ENCODE measurements around the gene MPND. TPM values are rescaled to one million over a fixed set of nuclear protein-coding genes. Genes with fewer than 3 reads are reported as not detected.
A peak's percentile ranks its signal among the peaks of the same experiment; 100 is the strongest.

The MPND gene
- polyA plus RNA-seq, 2 donors = 13.5 to 15.5 TPM

DNA sequence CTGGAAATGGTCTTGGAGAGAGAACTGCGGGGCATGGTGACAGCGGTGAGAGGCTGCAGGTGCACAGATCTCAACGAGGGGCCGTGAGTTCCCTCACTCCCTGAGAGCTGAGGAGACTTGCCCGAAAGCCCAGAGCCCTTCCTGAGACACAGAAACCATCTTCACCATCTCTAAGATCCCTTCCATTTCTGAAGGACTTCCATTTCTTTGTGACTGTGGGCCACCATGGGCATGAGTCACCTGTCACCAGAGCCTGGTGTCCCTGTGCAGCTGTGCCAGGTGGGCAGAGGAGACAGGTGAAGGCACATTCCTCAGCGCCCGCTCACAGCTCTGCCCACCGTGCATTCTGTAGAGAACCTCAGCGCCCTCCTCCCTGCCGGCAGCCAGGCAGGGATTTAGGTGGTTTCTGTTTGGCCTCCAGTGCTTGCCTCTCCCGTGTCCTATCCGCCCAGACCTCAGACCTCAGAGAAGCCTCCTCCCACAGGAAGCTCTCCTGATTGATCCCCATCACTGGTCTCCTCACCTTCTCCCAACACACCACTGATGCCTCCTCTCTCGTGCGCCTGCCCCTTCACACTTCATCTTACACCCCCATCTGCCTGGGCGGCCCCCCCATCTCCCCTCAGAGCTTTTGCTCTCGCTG lies 32.8 kb downstream of the MPND start:
- Histone ChIP-seq H3K9me3 (ENCODE audit: control insufficient read depth in 2 of 2, insufficient read depth in 1 of 2, low read depth in 1 of 2, low read length in 1 of 2) (no peaks in the 10 kb centered on the region), H3K4me1 (ENCODE audit: control insufficient read depth in 2 of 2, insufficient read depth in 2 of 2, low read length in 1 of 2) (peaks cover 43 to 72% of the 10 kb centered on the region in 2 donors), H3K4me3 (ENCODE audit: low read depth in 1 of 2, low read length in 2 of 2) (peak overlapping the region in 1 of 2 donors; percentile 8), H3K36me3 (ENCODE audit: control insufficient read depth in 2 of 2, insufficient read depth in 2 of 2, low read length in 1 of 2) (peaks cover 0 to 11% of the 10 kb centered on the region in 2 donors), H3K27me3 (ENCODE audit: control insufficient read depth in 1 of 2, insufficient read depth in 2 of 2, low read length in 2 of 2) (no peaks in the 10 kb centered on the region), H3K27ac (ENCODE audit: low read depth in 2 of 2, low read length in 1 of 2) (peak overlapping the region; percentile 95 to 97)
- 59 to 62% methylated on average over 16 of the region's 16 CpGs for WGBS, 2 donors

GRCh38 chr19:4376671-4376990 lies 33.3 kb downstream of the MPND start:
- H3K36me3 ChIP-seq (ENCODE audit: control insufficient read depth in 2 of 2, insufficient read depth in 2 of 2, low read length in 1 of 2) = peaks cover 0 to 11% of the 10 kb centered on the region in 2 donors
- H3K4me1 ChIP-seq (ENCODE audit: control insufficient read depth in 2 of 2, insufficient read depth in 2 of 2, low read length in 1 of 2) = peaks cover 38 to 73% of the 10 kb centered on the region in 2 donors
- H3K27ac ChIP-seq (ENCODE audit: low read depth in 2 of 2, low read length in 1 of 2) = peak overlapping the region; percentile 95 to 97
- no peaks in the 10 kb centered on the region for H3K27me3 ChIP-seq (ENCODE audit: control insufficient read depth in 1 of 2, insufficient read depth in 2 of 2, low read length in 2 of 2)
- peak overlapping the region in 1 of 2 donors; percentile 8 for H3K4me3 ChIP-seq (ENCODE audit: low read depth in 1 of 2, low read length in 2 of 2)
- 59 to 63% methylated on average over 10 of the region's 10 CpGs for WGBS, 2 donors
- H3K9me3 ChIP-seq (ENCODE audit: control insufficient read depth in 2 of 2, insufficient read depth in 1 of 2, low read depth in 1 of 2, low read length in 1 of 2) = no peaks in the 10 kb centered on the region

GRCh38 chr19:4376991-4377781 lies 33.8 kb downstream of the MPND start:
- Histone ChIP-seq H3K36me3 (ENCODE audit: control insufficient read depth in 2 of 2, insufficient read depth in 2 of 2, low read length in 1 of 2) (peaks cover 0 to 8% of the 10 kb centered on the region in 2 donors), H3K9me3 (ENCODE audit: control insufficient read depth in 2 of 2, insufficient read depth in 1 of 2, low read depth in 1 of 2, low read length in 1 of 2) (no peaks in the 10 kb centered on the region), H3K27me3 (ENCODE audit: control insufficient read depth in 1 of 2, insufficient read depth in 2 of 2, low read length in 2 of 2) (no peaks in the 10 kb centered on the region), H3K27ac (ENCODE audit: low read depth in 2 of 2, low read length in 1 of 2) (peak overlapping the region; percentile 95 to 97), H3K4me1 (ENCODE audit: control insufficient read depth in 2 of 2, insufficient read depth in 2 of 2, low read length in 1 of 2) (peaks cover 38 to 70% of the 10 kb centered on the region in 2 donors), H3K4me3 (ENCODE audit: low read depth in 1 of 2, low read length in 2 of 2) (peak overlapping the region; percentile 20 to 35)
- WGBS, 2 donors = 56 to 57% methylated on average over 23 of the region's 23 CpGs

- Histone ChIP-seq H3K4me1 (ENCODE audit: control insufficient read depth in 2 of 2, insufficient read depth in 2 of 2, low read length in 1 of 2) (peaks cover 37 to 57% of the 10 kb centered on the region in 2 donors), H3K27me3 (ENCODE audit: control insufficient read depth in 1 of 2, insufficient read depth in 2 of 2, low read length in 2 of 2) (no peaks in the 10 kb centered on the region), H3K27ac (ENCODE audit: low read depth in 2 of 2, low read length in 1 of 2) (peak overlapping the region; percentile 95), H3K9me3 (ENCODE audit: control insufficient read depth in 2 of 2, insufficient read depth in 1 of 2, low read depth in 1 of 2, low read length in 1 of 2) (no peaks in the 10 kb centered on the region), H3K36me3 (ENCODE audit: control insufficient read depth in 2 of 2, insufficient read depth in 2 of 2, low read length in 1 of 2) (peaks cover 0 to 14% of the 10 kb centered on the region in 2 donors), H3K4me3 (ENCODE audit: low read depth in 1 of 2, low read length in 2 of 2) (peak overlapping the region; percentile 7 to 15)
- WGBS, 2 donors = 68 to 74% methylated on average over 11 of the region's 11 CpGs
These were observed 35.5 kb downstream of the MPND start for GRCh38 chr19:4378886-4379285.

DNA sequence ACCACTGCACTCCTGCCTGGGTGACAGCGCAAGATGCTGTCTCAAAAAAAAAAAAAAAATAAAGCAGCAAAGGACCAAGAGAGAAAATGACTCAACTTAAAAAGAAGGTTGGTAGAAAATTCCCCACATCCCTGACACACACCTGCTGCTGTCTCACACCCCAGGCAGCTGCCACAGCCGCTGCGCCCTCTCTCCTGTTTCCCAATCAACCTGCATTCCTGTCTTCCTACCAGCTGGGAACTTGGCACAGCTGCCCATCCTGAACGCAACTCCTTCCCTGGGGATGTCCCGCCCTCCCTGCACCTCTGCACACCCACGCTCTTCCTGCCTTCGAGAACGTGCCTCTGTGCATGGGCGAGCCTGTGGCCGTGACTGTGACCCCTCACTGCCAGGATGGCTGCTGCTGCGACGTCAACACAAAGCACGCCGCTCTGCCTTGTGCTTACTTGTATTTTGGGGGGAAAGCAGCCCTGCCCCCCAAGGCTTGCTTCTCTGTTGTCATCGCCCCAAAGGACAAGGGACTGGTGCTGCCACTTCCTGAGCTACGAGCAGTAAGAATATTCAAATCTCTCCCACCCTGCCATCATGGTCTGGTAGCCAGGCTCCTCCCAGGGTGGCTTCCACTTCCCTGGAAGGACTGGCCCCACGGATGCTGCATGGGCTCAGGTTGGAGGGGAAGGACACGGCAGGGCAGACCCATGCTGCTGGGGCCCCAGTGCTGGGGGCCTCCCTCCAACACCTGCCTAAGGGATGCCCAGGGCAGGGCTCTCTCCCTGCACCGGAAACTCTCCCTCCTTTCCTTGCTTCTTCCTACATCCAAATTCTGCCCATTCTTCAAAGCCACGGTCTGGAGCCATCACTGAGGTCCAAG lies 36.3 kb downstream of the MPND start:
- Histone ChIP-seq H3K9me3 (ENCODE audit: control insufficient read depth in 2 of 2, insufficient read depth in 1 of 2, low read depth in 1 of 2, low read length in 1 of 2) (no peaks in the 10 kb centered on the region), H3K27me3 (ENCODE audit: control insufficient read depth in 1 of 2, insufficient read depth in 2 of 2, low read length in 2 of 2) (no peaks in the 10 kb centered on the region), H3K4me3 (ENCODE audit: low read depth in 1 of 2, low read length in 2 of 2) (peak overlapping the region; percentile 7 to 27), H3K4me1 (ENCODE audit: control insufficient read depth in 2 of 2, insufficient read depth in 2 of 2, low read length in 1 of 2) (peaks cover 31 to 52% of the 10 kb centered on the region in 2 donors), H3K27ac (ENCODE audit: low read depth in 2 of 2, low read length in 1 of 2) (peak overlapping the region; percentile 95), H3K36me3 (ENCODE audit: control insufficient read depth in 2 of 2, insufficient read depth in 2 of 2, low read length in 1 of 2) (peaks cover 0 to 20% of the 10 kb centered on the region in 2 donors)
- 27 to 34% methylated on average over 19 of the region's 20 CpGs for WGBS, 2 donors

- 16 to 44% methylated on average over 17 of the region's 17 CpGs for WGBS, 2 donors
- Histone ChIP-seq H3K4me3 (ENCODE audit: low read depth in 1 of 2, low read length in 2 of 2) (peak overlapping the region; percentile 13 to 27), H3K36me3 (ENCODE audit: control insufficient read depth in 2 of 2, insufficient read depth in 2 of 2, low read length in 1 of 2) (peaks cover 0 to 24% of the 10 kb centered on the region in 2 donors), H3K27ac (ENCODE audit: low read depth in 2 of 2, low read length in 1 of 2) (peak overlapping the region; percentile 95), H3K4me1 (ENCODE audit: control insufficient read depth in 2 of 2, insufficient read depth in 2 of 2, low read length in 1 of 2) (peaks cover 24 to 46% of the 10 kb centered on the region in 2 donors), H3K9me3 (ENCODE audit: control insufficient read depth in 2 of 2, insufficient read depth in 1 of 2, low read depth in 1 of 2, low read length in 1 of 2) (no peaks in the 10 kb centered on the region), H3K27me3 (ENCODE audit: control insufficient read depth in 1 of 2, insufficient read depth in 2 of 2, low read length in 2 of 2) (no peaks in the 10 kb centered on the region)
These were observed 36.9 kb downstream of the MPND start for GRCh38 chr19:4380254-4380727.

GRCh38 chr19:4385291-4386040 lies 42.1 kb downstream of the MPND start:
- Histone ChIP-seq H3K4me1 (ENCODE audit: control insufficient read depth in 2 of 2, insufficient read depth in 2 of 2, low read length in 1 of 2) (peaks cover 18 to 29% of the 10 kb centered on the region in 2 donors), H3K27me3 (ENCODE audit: control insufficient read depth in 1 of 2, insufficient read depth in 2 of 2, low read length in 2 of 2) (no peaks in the 10 kb centered on the region), H3K27ac (ENCODE audit: low read depth in 2 of 2, low read length in 1 of 2) (peak overlapping the region in 1 of 2 donors; percentile 8), H3K4me3 (ENCODE audit: low read depth in 1 of 2, low read length in 2 of 2) (no peak overlapping the region), H3K36me3 (ENCODE audit: control insufficient read depth in 2 of 2, insufficient read depth in 2 of 2, low read length in 1 of 2) (peaks cover 0 to 34% of the 10 kb centered on the region in 2 donors), H3K9me3 (ENCODE audit: control insufficient read depth in 2 of 2, insufficient read depth in 1 of 2, low read depth in 1 of 2, low read length in 1 of 2) (no peaks in the 10 kb centered on the region)
- 77 to 85% methylated on average over 15 of the region's 15 CpGs for WGBS, 2 donors

GRCh38 chr19:4386041-4386782 lies 42.9 kb downstream of the MPND start:
- Histone ChIP-seq H3K4me1 (ENCODE audit: control insufficient read depth in 2 of 2, insufficient read depth in 2 of 2, low read length in 1 of 2) (peaks cover 20 to 25% of the 10 kb centered on the region in 2 donors), H3K27ac (ENCODE audit: low read depth in 2 of 2, low read length in 1 of 2) (no peak overlapping the region), H3K36me3 (ENCODE audit: control insufficient read depth in 2 of 2, insufficient read depth in 2 of 2, low read length in 1 of 2) (peaks cover 0 to 34% of the 10 kb centered on the region in 2 donors), H3K9me3 (ENCODE audit: control insufficient read depth in 2 of 2, insufficient read depth in 1 of 2, low read depth in 1 of 2, low read length in 1 of 2) (no peaks in the 10 kb centered on the region), H3K4me3 (ENCODE audit: low read depth in 1 of 2, low read length in 2 of 2) (no peak overlapping the region), H3K27me3 (ENCODE audit: control insufficient read depth in 1 of 2, insufficient read depth in 2 of 2, low read length in 2 of 2) (no peaks in the 10 kb centered on the region)
- 84 to 85% methylated on average over 13 of the region's 13 CpGs for WGBS, 2 donors
